ENCODE measurements around the gene TLE4.

- TF ChIP-seq POLR2A (IDR thresholded peaks at IDR 0.05; ENCODE audit: low read depth, low read length) (no peak), POLR2AphosphoS5 (IDR thresholded peaks at IDR 0.05; ENCODE audit: low read depth, low read length) (no peak), TAF1 (IDR thresholded peaks at IDR 0.05; ENCODE audit: low read depth, low read length) (no peak), PAX5 (IDR thresholded peaks at IDR 0.05; ENCODE audit: insufficient read depth, low read length, severe bottlenecking) (no peak), SPI1 (IDR thresholded peaks at IDR 0.05; ENCODE audit: low read depth, low read length) (no peak), POU2F2 (IDR thresholded peaks at IDR 0.05; ENCODE audit: low read depth, low read length) (no peak)
Measured at GRCh38 chr9:79759460-79759859, 187.7 kb downstream of the TLE4 start.

Measured in GM12891 (cell line).